ENCODE measurements around the gene LHFPL6. TPM values are rescaled to one million over a fixed set of nuclear protein-coding genes. Genes with fewer than 3 reads are reported as not detected.
A peak's percentile ranks its signal among the peaks of the same experiment; 100 is the strongest.

The LHFPL6 gene
- total RNA-seq, 3 donors from 2014 or later = 4.9 to 26.1 (median 8.3) TPM

DNA sequence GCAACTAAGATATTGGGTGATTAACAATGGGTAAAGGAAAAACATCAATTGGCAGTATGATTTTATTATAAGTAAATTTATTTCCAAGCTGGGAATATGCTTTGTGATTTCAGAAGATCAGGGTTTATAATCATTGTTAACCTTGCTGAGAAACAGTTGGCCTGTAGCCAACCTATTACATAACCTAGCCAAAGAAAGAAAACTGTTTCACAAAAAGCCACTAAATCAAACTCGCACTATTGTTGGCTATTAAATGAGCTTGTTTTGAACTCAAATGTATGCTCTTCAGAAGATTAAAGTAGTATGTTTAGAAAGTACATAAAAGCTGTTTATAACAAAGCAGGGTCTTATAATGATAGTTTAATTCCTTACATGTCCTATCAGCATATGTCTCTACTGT, 151.7 kb downstream of the LHFPL6 start:
- ATAC-seq = no peak
- no peak overlapping the region for H3K4me3 ChIP-seq
- no peaks in the 10 kb centered on the region for H3K36me3 ChIP-seq (ENCODE audit: low read depth)
- peak in 1 of 3 donors; percentile 17 for DNase-seq
- H3K4me1 ChIP-seq (ENCODE audit: low read depth) = no peaks in the 10 kb centered on the region
- no peaks in the 10 kb centered on the region for H3K9me3 ChIP-seq
- intact Hi-C loops (cut with DNase I, micrococcal nuclease) = no loop called here
- TF ChIP-seq, protein P1, sequence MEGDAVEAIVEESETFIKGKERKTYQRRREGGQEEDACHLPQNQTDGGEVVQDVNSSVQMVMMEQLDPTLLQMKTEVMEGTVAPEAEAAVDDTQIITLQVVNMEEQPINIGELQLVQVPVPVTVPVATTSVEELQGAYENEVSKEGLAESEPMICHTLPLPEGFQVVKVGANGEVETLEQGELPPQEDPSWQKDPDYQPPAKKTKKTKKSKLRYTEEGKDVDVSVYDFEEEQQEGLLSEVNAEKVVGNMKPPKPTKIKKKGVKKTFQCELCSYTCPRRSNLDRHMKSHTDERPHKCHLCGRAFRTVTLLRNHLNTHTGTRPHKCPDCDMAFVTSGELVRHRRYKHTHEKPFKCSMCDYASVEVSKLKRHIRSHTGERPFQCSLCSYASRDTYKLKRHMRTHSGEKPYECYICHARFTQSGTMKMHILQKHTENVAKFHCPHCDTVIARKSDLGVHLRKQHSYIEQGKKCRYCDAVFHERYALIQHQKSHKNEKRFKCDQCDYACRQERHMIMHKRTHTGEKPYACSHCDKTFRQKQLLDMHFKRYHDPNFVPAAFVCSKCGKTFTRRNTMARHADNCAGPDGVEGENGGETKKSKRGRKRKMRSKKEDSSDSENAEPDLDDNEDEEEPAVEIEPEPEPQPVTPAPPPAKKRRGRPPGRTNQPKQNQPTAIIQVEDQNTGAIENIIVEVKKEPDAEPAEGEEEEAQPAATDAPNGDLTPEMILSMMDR (IDR thresholded peaks at IDR 0.05) = no peak

DNA sequence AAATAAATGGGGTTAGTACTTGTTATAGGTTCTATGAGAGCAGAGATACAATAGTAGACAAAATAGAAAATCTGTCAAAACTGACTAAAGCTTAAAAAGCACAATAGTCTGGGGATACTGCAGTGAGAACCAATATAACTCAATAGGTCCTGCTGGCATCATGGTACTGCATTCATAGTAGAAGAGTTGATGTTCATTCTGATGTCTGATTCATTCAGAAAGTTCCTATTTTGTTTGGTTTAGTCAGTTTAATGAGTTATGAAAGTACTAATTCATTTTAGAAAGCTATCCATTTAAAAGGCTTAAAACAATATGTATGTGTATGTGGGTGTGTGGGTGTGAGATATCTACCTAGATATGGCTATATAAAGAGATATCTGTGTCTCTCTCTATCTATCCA, 152.8 kb downstream of the LHFPL6 start:
- Histone ChIP-seq H3K4me3 (no peak overlapping the region), H3K9me3 (no peaks in the 10 kb centered on the region), H3K36me3 (ENCODE audit: low read depth) (no peaks in the 10 kb centered on the region), H3K4me1 (ENCODE audit: low read depth) (no peaks in the 10 kb centered on the region)
- no peak for DNase-seq
- TF ChIP-seq, protein P1 (IDR thresholded peaks at IDR 0.05) = no peak
- no peak for ATAC-seq
- intact Hi-C loops (cut with DNase I, micrococcal nuclease) = no loop called here

DNA sequence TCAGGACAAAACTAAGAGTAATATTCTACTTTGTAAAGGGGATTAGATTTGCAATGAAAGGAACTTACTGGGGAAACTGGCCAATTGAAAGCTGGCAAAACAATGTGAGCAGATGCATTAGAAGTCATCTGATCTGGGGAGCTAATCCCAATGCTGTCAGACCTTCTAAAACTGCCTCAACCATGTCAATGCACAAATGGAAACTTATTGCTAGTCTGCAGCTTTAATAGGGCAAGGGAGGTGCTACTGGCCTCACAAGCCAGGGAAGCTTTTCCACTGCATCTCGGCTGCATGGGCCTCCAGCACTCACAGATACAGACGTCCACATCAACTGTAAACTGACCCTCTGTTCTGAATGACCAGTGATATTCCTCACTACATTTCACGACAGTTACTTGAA, 154.2 kb downstream of the LHFPL6 start:
- Histone ChIP-seq H3K4me1 (ENCODE audit: low read depth) (no peaks in the 10 kb centered on the region), H3K9me3 (no peaks in the 10 kb centered on the region), H3K4me3 (no peak overlapping the region), H3K36me3 (ENCODE audit: low read depth) (no peaks in the 10 kb centered on the region)
- no peak for DNase-seq
- no peak for ATAC-seq
- intact Hi-C loops (cut with DNase I, micrococcal nuclease) = no loop called here
- TF ChIP-seq, protein P1 (IDR thresholded peaks at IDR 0.05) = no peak

DNA sequence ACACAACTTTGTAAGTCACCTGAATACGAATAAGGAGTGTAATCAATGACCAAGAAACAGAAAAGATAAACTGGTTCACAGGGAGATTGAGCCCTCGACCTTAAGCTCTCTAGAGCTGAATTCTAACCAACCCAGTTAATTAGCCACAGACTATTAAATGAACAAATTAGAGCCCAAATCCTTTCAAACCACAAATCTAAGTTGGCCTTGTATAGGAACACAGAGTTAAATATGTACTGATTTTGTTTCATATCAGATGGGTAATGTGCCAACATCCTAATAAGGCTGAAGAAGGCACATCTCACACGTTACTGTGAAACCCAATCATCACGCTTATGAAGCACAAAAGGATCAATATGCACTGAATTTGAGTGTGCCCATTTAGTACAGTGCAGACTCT, 156.1 kb downstream of the LHFPL6 start:
- Histone ChIP-seq H3K4me3 (no peak overlapping the region), H3K9me3 (no peaks in the 10 kb centered on the region), H3K4me1 (ENCODE audit: low read depth) (no peaks in the 10 kb centered on the region), H3K36me3 (ENCODE audit: low read depth) (no peaks in the 10 kb centered on the region)
- DNase-seq (no peak), ATAC-seq (no peak)
- intact Hi-C loops (cut with DNase I, micrococcal nuclease) = no loop called here
- TF ChIP-seq, protein P1 (IDR thresholded peaks at IDR 0.05) = no peak

DNA sequence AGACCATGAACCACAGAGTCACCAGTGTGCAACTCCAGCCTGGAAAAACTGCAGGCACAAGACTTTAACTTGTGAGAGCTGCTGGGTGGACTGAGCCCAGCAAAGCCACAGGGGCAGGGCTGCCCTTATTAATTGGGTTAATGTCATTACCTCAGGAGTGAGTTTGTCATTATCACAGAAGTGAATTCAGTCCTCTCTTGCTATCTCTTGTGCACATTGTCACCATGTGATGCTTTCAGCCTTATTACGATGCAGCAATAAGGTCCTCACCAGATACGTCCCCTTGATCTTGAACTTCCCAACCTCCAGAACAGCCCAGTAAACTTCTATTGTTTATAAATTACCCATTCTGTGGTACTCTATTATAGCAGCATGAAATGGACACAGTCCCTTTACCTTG, 158.1 kb downstream of the LHFPL6 start:
- TF ChIP-seq, protein P1 (IDR thresholded peaks at IDR 0.05) = no peak
- no peaks in the 10 kb centered on the region for H3K36me3 ChIP-seq (ENCODE audit: low read depth)
- ATAC-seq = no peak
- no peak for DNase-seq
- H3K4me3 ChIP-seq = no peak overlapping the region
- H3K9me3 ChIP-seq = no peaks in the 10 kb centered on the region
- H3K4me1 ChIP-seq (ENCODE audit: low read depth) = no peaks in the 10 kb centered on the region
- intact Hi-C loops (cut with DNase I, micrococcal nuclease) = no loop called here

DNA sequence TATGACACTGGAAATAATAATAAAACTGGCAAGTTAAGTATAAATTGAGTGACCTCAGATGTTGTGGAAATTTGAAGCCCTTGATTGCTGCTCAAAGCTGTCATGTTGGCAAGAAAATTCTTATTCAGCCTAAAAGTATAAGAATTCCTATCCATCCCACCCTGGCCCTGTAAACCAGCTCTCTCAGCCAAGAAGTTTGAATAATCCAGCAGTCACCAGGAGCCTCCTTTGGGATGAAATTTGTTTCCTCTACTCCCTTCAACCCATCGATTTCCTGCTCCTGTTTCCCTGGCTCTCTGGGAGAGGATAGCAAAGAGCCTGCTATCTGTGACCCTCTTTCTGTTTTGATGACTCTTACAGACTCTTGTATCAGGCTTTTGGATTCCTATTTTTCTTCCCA, 169.3 kb downstream of the LHFPL6 start:
- ATAC-seq (no peak), DNase-seq (no peak)
- intact Hi-C loops (cut with DNase I, micrococcal nuclease) = no loop called here
- TF ChIP-seq, protein P1 (IDR thresholded peaks at IDR 0.05) = no peak
- H3K36me3 ChIP-seq (ENCODE audit: low read depth) = no peaks in the 10 kb centered on the region
- H3K4me1 ChIP-seq (ENCODE audit: low read depth) = no peaks in the 10 kb centered on the region
- H3K4me3 ChIP-seq = no peak overlapping the region
- no peaks in the 10 kb centered on the region for H3K9me3 ChIP-seq
